Smooth muscle cell (in vitro differentiated cells): ENCODE measurements around the gene USP48. TPM values are rescaled to one million over a fixed set of nuclear protein-coding genes. Genes with fewer than 3 reads are reported as not detected.

Experiments
- DNase-seq: peaks from one replicate; lab custom pipeline; 2025; ENCODE audit not compliant: unreplicated experiment; lab: John Stamatoyannopoulos, UW
- H2AFZ ChIP-seq: fragments of 200-600 bp; sonication (generic); 2 replicates; pipeline ENCODE4 v1.6.0; 2016; ENCODE audit warnings: antibody characterized with exemption, low read depth, mild to moderate bottlenecking
- H3F3A ChIP-seq: fragments of 200-600 bp; sonication (generic); 2 replicates; pipeline ENCODE4 v1.6.0; 2017; ENCODE audit warnings: antibody characterized with exemption, low read depth
- H3K27ac ChIP-seq: fragments of 200-600 bp; sonication (generic); 2 replicates; pipeline ENCODE4 v1.5.1; 2016; ENCODE audit warnings: low read depth, mild to moderate bottlenecking
- H3K27me3 ChIP-seq: fragments of 200-600 bp; sonication (generic); 2 replicates; pipeline ENCODE4 v1.6.1; 2016; ENCODE audit warnings: low read depth, mild to moderate bottlenecking
- H3K36me3 ChIP-seq: fragments of 200-600 bp; sonication (generic); 2 replicates; pipeline ENCODE4 v1.5.1; 2016; ENCODE audit warnings: low read depth
- H3K4me1 ChIP-seq: fragments of 200-600 bp; sonication (generic); 2 replicates; pipeline ENCODE4 v1.5.1; 2016; ENCODE audit warnings: low read depth
- H3K4me2 ChIP-seq: fragments of 200-600 bp; sonication (generic); 2 replicates; pipeline ENCODE4 v1.6.0; 2016; ENCODE audit warnings: mild to moderate bottlenecking
- H3K4me3 ChIP-seq: fragments of 200-600 bp; sonication (generic); 2 replicates; pipeline ENCODE4 v1.5.1; 2016; ENCODE audit warnings: mild to moderate bottlenecking
- H3K79me2 ChIP-seq: fragments of 200-600 bp; sonication (generic); 2 replicates; pipeline ENCODE4 v1.6.0; 2016; ENCODE audit warnings: low read depth, mild to moderate bottlenecking
- H3K9ac ChIP-seq: fragments of 200-600 bp; sonication (generic); 2 replicates; pipeline ENCODE4 v1.6.0; 2016; ENCODE audit warnings: low read depth
- H3K9me3 ChIP-seq: fragments of 200-600 bp; sonication (generic); replicated peaks from 2 replicates; pipeline ENCODE4 v1.5.1; 2016; ENCODE audit warnings: low read depth
- H4K20me1 ChIP-seq: fragments of 200-600 bp; sonication (generic); 2 replicates; pipeline ENCODE4 v1.6.0; 2016; ENCODE audit warnings: low read depth
- CTCF ChIP-seq: fragments of 200-600 bp; sonication (generic); IDR thresholded peaks from 2 replicates; pipeline ENCODE4 v1.5.1; 2017; ENCODE audit warnings: borderline replicate concordance, mild to moderate bottlenecking, antibody characterized with exemption; ENCODE audit not compliant: insufficient read depth, poor library complexity, severe bottlenecking
- WGBS: methylation state at CpG from one replicate; pipeline ENCODE4 v1.1.7; 2016; ENCODE audit warnings: low lambda C conversion rate; 5-methylcytosine and 5-hydroxymethylcytosine counted together
- polyA plus RNA-seq: library from polyadenylated mRNA; unstranded; fragments of >200 nt; fragmentation: Nextera tagmentation; extraction: Ambion mirVana; gene quantifications from 2 replicates; pipeline ENCODE4 v1.2.1, GENCODE V29; 2016
- total RNA-seq: library from RNA; depleted of rRNA; stranded (reverse); fragments of >200 nt; gene quantifications from 2 replicates; pipeline ENCODE4 v1.2.3, GENCODE V29; 2014

The USP48 gene
- total and polyA plus RNA-seq, 2 experiments from 2014 or later: 34.5 to 76.0 TPM

GRCh38 chr1:21634806-21635535 lies 148.0 kb downstream of the USP48 start:
- H2AFZ ChIP-seq: no peak overlapping the region
- no peaks in the 10 kb centered on the region for H3K27me3 ChIP-seq
- H4K20me1 ChIP-seq: no peaks in the 10 kb centered on the region
- 61% methylated on average over 12 of the region's 12 CpGs for WGBS
- H3K36me3 ChIP-seq: no peaks in the 10 kb centered on the region
- H3K4me3 ChIP-seq: no peak overlapping the region
- H3K4me2 ChIP-seq: no peak overlapping the region
- H3K9ac ChIP-seq: no peak overlapping the region
- H3F3A ChIP-seq: no peaks in the 10 kb centered on the region
- H3K79me2 ChIP-seq: no peaks in the 10 kb centered on the region
- DNase-seq: no peak
- H3K4me1 ChIP-seq: no peaks in the 10 kb centered on the region
- H3K9me3 ChIP-seq: no peaks in the 10 kb centered on the region
- H3K27ac ChIP-seq: no peak overlapping the region
- TF ChIP-seq CTCF: no peak

DNA sequence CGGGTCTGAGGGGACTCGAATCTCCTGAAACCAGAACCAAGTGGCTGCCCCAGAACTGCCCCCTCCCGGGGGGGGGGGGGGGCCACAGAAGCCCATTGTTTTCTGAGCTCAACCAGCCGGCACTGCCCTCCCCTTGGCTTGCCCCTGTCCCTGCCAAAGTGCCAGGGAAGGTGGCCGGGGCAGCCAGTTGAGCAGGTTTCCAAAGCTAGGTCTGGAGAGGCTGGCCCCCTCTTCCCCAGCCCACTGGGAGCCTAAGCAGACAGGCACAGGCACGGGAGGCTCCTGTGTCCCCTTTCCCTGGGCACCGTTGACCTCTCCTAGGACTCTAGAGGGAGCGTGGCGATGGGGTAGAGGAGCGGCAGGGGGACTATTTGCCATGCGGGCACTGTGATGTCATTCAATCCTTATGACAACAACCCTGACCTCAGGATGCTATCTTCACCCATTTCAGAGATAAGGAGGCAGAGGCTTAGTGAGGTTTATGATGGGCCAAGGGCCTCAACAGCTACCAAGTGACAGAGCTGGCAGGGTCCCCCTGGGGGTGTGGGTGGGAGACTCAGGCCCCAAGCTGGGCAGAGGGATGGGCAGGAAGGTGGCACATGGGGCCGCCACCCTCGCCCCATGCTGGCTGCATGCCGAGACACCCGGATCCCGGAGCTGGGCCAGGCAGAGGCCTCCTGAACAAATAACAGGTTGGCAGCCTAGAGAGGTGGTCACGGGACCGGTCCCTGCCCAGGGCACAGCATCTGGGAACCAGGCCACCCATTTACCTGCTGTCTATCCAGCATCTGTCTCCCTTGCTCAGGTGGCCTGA lies 148.8 kb downstream of the USP48 start:
- H3K4me2 ChIP-seq: no peak overlapping the region
- H3K9ac ChIP-seq: no peak overlapping the region
- WGBS: 89% methylated on average over 18 of the region's 18 CpGs
- no peak overlapping the region for H3K4me3 ChIP-seq
- TF ChIP-seq CTCF: no peak
- no peak overlapping the region for H3K27ac ChIP-seq
- H2AFZ ChIP-seq: no peak overlapping the region
- H3F3A ChIP-seq: no peaks in the 10 kb centered on the region
- no peaks in the 10 kb centered on the region for H3K27me3 ChIP-seq
- DNase-seq: no peak
- H3K4me1 ChIP-seq: no peaks in the 10 kb centered on the region
- H3K36me3 ChIP-seq: no peaks in the 10 kb centered on the region
- no peaks in the 10 kb centered on the region for H3K79me2 ChIP-seq
- no peaks in the 10 kb centered on the region for H3K9me3 ChIP-seq
- H4K20me1 ChIP-seq: no peaks in the 10 kb centered on the region

DNA sequence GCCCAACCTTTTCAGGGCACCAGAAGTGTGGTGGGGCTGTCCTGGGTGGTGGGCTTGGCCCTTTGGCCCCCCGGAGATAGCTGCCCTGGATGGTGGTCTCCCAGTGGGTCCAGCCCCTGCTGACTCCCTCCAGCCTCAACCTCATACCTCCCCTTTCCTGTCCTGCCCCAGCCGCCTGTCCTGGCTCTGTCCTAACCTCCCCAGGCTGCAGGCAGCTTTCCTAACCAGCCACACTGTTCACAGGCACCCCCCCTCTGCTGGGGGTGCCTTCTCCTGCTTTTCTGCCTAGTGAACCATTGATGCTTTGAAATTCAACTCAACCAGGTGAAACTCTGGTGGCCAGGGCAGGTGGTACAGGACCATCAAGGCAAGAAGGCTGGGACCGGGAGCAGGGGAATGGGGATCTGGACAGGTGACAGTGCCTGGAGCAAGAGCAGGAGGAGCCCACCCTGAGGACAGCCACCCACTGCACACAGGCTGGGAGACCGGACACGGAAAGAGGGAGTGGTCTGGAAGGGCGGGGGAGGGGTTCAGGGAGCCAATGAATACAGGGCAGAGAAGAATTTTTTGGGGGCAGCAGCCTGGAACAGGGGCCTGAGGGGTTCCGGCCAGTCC lies 149.7 kb downstream of the USP48 start:
- H3K36me3 ChIP-seq: no peaks in the 10 kb centered on the region
- 95% methylated on average over 7 of the region's 7 CpGs for WGBS
- H3K27me3 ChIP-seq: no peaks in the 10 kb centered on the region
- H3F3A ChIP-seq: no peaks in the 10 kb centered on the region
- no peak overlapping the region for H3K4me3 ChIP-seq
- H3K27ac ChIP-seq: no peak overlapping the region
- H3K4me1 ChIP-seq: no peaks in the 10 kb centered on the region
- H3K9ac ChIP-seq: no peak overlapping the region
- no peaks in the 10 kb centered on the region for H4K20me1 ChIP-seq
- no peak for TF ChIP-seq CTCF
- H3K9me3 ChIP-seq: no peaks in the 10 kb centered on the region
- H3K79me2 ChIP-seq: no peaks in the 10 kb centered on the region
- H3K4me2 ChIP-seq: no peak overlapping the region
- no peak overlapping the region for H2AFZ ChIP-seq
- no peak for DNase-seq
